GM19035 (cell line): ENCODE measurements around the gene MTMR12.
"Not testable (repeated sequence)": the region's sequence is repeated elsewhere in the genome, so short reads cannot be mapped to it uniquely, and the experiment has no call there.

Experiments
- ATAC-seq: cut with Tn5 transposase; IDR thresholded peaks from one replicate; pipeline ENCODE4 v1.9.1; 2021; ENCODE audit not compliant: unreplicated experiment

The MTMR12 gene

DNA sequence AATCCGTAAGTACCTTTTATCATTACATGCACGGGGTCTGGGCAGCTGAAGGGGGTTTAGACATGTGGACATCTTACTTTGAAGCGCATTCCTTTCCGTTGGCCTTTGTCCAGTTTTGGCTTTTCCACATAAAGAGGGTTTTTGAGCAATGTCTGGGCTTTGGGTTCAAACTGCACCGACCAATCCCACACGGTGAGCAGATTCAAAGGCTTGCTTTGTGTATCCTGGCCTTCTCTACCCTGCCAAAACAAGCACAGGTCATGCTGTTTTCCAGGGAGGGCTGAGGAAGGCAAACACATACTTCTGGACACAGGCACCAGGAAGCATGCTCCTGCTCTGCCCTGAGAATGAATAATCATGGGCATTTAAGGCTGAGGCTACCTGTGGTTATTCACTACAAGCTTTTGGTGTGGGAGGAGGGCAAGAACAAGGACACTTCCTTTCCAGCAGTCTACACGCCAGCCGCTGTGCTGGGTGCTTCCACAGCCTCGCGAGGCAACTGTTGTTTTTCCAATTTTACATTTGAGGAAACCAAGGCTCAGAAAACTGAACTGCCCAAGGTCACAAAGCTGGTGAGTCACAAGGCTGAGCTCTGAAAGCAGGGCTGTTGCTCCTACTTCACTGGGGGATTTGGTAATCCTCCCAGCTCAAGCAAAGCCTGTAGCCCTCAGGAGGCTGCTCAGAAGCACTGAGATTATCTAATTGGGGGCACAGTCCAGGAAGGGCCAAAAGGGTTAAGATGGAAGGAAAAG lies 78.9 kb downstream of the MTMR12 start:
- ATAC-seq, result no peak

DNA sequence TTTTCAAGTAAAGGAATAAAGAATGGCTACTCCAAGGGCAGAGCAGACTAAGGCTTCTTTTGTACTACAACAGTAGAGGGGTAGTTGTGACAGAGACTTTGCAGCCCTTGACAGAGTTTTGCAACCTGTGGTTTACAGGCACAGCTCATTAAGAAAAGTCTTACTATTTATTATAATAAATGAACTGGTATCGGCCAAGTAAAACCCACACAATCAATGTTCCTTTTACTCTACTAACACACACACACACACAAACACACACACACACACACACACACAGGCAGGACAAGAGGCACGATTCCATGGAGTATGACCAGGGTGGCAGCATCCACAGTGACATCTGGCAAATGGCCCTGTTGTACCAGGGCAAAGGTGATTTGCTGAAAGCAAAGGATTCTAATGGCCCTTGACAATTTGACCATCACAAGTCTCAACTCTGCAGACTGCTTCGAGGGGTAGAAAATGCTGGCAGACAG lies 79.5 kb downstream of the MTMR12 start:
- no peak for ATAC-seq

DNA sequence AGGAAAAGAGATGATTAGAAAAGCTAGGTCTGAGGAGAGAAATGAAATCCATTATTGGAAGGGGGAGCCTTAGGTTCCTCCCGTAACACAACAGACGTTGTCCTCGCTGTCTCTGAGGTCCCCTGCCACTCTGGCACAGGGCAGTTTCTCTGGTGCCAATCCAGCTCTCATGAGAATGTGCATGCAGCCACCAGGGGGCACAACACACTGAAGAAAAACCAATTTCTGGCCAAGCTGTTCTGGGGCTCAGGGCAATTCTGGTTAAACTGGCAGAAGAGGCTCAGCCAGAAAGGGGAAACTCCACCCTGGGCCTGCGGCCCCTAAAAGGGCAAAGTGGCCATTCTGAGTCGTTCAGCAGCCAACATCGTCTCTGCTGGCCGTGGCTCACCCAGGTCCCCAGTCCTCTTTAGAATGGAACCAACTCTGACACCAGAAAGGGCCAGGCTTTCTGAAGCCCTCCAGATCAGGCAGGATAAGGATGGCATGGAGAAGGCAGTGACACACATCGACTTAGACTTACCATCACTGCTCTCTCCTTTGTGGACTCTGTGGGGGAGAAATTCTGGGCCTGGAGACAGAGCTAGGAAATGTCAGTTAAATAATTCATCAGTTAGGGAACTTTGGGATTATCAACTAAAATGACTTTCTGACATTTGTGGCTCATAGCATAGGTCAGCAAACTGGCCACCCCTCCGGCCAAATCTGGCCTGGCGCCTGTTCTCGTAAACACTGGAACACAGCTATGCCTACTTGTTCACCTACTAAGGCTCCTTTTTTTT lies 80.1 kb downstream of the MTMR12 start:
- peak; percentile 90 for ATAC-seq

DNA sequence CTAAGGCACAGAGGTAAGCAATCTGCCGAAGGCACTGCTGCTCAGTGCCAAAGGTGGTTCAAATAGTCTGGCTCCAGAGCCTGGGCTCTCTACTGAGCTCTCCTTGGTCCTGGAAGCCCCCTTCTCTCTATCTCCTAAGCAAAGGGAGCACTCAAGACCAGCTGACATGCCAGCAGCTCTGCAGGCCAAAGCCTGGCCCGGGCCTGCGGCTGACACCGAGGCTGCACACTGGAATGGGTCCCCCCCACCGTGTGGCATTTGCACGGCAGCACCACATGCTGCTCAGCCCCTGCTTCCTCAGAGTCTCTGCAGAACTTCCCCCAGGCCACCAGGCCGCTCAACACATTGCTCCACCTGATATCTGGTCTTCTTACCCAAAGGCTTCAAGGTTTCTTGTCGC lies 80.8 kb downstream of the MTMR12 start:
- no peak for ATAC-seq

GRCh38 chr5:32231241-32231640 lies 81.5 kb downstream of the MTMR12 start:
- no peak for ATAC-seq

DNA sequence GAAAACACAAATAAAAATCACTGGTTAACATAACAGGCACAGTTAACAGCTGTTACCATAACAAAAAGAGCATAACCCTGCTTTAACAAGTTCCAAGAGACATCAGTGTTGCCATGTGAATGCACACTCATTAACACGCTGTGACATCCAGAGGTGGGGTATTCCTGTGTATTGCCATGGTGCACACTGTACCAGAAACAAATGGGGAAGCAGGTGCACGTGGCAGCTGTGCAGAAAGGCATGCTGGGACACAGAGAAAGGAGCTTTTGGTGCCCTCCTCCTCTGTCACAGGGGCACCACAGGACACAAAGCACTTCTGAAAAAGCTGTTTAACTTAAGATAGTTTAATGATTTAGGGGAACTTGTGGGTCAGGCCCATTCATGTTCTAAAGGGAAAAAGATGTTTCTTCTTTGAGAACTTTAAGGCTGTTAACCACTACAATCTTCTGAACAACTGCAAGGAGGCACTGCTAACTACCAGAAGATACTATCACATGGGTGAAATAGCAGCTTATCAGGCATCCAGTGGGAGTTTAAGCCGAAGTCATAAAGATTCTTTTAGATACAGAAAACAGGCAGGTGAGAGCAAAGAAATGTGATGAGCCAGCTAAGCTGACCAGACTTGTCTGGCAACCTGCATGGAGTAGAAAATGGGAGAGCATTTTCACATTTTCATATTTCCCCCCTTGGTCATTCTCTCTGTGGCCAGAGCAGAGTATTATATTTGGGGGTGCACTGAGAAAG lies 82.2 kb downstream of the MTMR12 start:
- ATAC-seq, result no peak

DNA sequence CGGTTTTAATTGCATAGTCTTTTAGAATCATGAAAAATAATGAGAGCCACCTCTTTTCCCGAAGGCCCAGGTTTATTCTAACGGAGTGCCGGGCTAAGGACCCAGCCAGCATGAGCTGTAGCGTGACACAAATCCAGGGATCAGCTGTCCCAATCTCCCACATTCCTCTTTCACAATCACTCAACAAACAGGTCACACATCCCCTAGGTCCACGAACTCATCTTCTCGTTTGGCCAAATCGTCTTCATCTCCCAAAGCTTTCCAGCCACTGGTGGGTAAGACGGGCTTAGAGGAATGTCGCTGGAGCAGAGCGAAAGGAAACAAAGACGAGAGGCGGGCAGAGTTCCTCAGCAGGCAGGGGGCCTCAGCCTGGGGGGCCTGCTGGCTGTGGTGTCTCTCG lies 83.2 kb downstream of the MTMR12 start:
- ATAC-seq, result no peak

DNA sequence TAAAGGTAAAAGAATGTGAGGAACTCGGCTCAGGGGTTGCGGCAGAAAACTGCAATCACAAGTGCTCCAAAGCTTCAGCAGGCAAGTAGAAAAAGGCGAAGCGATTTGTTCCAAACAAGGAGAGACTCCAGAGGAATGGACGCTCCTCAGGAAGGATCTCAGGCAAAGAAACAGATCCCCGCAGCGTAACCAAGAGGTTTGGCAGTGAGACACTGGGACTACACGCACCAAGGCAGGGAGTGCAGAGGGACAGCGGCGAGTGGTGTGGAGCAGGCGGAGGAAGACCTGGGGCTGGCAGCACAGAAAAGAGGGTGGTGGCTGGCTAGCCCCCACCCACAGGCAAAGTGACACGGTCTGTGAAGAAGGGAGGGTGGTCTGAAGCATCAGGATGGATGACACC lies 83.9 kb downstream of the MTMR12 start:
- ATAC-seq, result no peak

GRCh38 chr5:32225445-32225844 lies 87.3 kb downstream of the MTMR12 start:
- ATAC-seq, result no peak

GRCh38 chr5:32223972-32224609 lies 88.6 kb downstream of the MTMR12 start:
- no peak for ATAC-seq

DNA sequence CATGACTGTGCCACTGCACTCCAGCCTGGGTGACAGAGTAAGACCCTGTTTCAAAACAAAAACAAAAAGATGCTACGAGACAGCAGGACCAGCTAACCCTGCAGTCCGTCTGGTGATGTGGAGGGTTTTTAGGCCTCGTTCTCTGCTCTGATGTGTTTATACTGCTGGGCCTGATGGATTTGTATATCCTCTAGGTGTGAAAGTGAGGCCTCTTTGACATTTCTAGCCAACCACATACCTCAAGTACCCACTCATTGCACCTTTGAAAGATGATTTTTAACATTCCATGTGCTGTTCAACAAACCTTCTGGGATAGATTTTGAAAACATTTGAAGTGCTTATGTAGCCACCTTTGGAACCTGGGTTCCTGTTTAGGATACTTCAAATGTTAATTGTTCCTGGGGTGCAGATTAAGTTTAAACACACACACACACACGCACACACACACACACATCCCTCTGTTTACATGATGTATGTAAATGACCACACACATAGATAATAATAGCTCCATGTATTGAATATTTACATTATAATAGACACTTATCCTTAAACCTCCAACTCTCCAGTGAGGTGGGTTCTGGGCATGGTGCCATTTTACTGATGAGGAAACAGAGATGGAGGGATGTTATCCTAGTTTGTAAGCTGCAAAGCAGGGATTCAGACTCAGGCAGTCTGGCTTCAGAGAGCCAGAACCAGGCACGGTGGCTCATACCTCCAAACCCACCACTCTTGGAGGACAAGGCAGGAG lies 89.8 kb downstream of the MTMR12 start:
- no peak for ATAC-seq

- no peak for ATAC-seq
Observed at GRCh38 chr5:32217886-32218396, 94.8 kb downstream of the MTMR12 start.

DNA sequence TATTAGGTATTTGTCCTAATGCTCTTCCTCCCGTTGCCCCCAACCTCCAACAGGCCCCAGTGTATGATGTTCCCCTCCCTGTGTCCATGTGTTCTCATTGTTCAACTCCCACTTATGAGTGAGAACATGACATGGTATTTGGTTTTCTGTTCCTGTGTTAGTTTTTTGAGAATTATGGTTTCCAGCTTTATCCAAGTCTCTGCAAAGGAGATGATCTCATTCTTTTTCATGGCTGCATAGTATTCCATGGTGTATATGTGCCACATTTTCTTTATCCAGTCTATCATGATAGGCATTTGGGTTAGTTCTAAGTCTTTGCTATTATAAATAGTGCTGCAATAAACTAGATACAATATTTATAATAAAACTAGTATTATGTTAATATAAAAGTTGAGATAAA lies 98.4 kb downstream of the MTMR12 start:
- not testable (repeated sequence) for ATAC-seq

DNA sequence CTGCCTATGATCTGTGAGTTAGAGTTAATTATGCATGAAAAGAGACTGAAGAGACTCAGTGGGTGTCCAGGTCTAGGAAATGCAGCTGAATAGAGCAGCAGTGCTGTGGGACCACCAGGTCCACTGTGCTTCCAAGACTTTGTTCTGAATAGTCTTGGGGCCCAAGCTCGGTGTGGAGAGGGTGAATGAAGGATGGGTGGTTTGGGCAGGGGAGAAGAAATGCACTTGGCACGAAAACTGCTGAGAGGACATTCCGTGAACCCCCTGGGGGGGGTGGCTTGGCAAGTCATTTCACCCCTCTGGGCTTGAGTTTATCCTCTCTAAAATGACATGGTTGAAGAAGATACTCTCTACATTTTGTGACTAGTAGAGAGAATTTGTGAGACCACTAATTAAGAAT lies 102.6 kb downstream of the MTMR12 start:
- ATAC-seq, result no peak

GRCh38 chr5:32208837-32209236 lies 103.9 kb downstream of the MTMR12 start:
- not testable (repeated sequence) for ATAC-seq

DNA sequence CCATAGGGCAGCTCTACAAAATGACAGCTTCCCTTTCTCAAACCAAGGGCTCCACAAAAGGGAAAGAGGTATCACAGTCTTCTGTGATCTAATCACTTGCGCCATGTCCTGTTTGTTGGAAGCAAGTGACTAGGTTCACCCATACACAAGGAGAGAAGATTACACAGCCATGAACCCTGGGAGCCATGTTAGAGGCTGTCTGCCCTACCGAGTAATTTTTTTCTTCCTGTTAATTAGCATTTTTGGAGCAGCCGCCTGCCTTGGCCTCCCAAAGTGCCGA lies 105.4 kb downstream of the MTMR12 start:
- ATAC-seq, result no peak

DNA sequence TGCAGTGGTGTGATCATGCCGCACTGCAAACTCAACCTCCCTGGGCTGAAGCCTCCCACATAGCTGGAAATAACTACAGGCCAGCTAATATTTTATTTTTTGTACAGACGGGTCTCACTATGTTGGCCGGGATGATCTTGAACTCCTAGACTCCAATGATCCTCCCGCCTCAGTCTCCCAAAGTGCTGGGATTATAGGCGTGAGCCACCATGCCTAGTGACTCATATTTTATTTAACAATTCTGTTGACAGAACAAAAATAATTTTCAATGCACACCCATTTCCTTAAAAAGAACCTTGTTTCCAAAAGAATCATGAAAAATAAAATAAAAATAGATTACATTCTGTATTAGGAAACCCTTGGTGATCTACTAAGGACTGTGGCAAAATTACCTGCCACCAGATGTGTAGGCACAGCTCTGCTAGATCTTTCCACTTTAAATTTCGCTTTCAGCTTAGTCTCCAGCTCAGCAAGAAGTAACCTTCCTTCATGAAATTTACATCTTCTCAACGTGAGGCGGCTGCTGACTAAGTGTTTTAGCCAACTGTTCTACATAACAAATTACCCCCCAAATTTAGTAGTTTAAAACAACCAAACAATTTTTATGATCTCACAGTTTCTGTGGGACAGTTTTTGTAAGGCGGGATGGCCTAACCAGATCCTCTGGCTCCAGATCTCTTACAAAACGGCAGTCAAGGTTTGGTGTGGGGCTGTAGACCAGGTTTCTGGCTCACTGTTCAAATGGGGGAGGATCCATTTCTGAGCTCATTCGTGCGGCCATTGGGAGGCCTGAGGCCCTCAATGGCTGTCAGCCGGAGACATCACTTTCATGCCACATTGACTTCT lies 106.0 kb downstream of the MTMR12 start:
- ATAC-seq, result no peak

GRCh38 chr5:32206053-32206452 lies 106.7 kb downstream of the MTMR12 start:
- no peak for ATAC-seq

DNA sequence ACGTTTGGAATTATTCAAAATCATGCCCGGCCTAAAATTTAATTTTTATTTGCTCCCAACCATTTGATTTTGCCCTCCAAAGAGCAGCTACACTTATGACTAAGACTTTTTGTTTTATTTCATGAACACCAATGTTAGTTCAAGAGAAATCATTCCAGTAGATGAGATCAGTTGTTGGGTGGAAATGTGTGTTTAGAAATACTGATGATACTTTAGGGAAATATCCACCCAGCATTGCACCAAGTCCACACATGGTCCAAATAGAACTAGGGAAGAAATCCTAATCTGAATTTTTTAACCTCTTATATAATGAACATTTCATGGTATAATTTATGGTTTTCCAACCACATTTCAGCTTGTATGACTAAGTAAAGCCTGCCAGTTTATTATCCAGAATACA lies 110.3 kb downstream of the MTMR12 start:
- ATAC-seq, result no peak
